HepG2 (cell line): ENCODE results near the gene GADD45A. TPM values are rescaled to one million over a fixed set of nuclear protein-coding genes. Genes with fewer than 3 reads are reported as not detected.

Experiments used
- DMAP1 ChIP-seq: IDR thresholded peaks from 2 replicates; pipeline ENCODE4 v1.6.1; 2016
- ERF ChIP-seq: IDR thresholded peaks from 2 replicates; pipeline ENCODE4 v1.6.1; 2018; ENCODE audit warnings: missing biosample characterization, missing genetic modification reagents
- GLI4 ChIP-seq: sonication (generic); formaldehyde crosslinking; IDR thresholded peaks from 2 replicates; pipeline ENCODE4 v1.5.1; 2020; ENCODE audit warnings: missing genetic modification reagents, mild to moderate bottlenecking, moderate library complexity, borderline replicate concordance
- HDAC1 ChIP-seq: sonication (generic); formaldehyde crosslinking; IDR thresholded peaks from 2 replicates; pipeline ENCODE4 v1.5.1; 2020; ENCODE audit warnings: mild to moderate bottlenecking, missing genetic modification reagents
- HMG20B ChIP-seq: conservative IDR thresholded peaks from 2 replicates; pipeline ENCODE4 v1.6.1; 2016; ENCODE audit warnings: missing genetic modification reagents, missing compliant biosample characterization
- HOXA9 ChIP-seq: sonication (generic); formaldehyde crosslinking; IDR thresholded peaks from 2 replicates; pipeline ENCODE4 v1.8.1; 2022; ENCODE audit warnings: missing genetic modification reagents, mild to moderate bottlenecking, moderate library complexity, borderline replicate concordance
- IRF1 ChIP-seq: sonication (generic); formaldehyde crosslinking; IDR thresholded peaks from 2 replicates; pipeline ENCODE4 v1.4.0; 2020; ENCODE audit warnings: low read depth, mild to moderate bottlenecking, missing genetic modification reagents
- KDM4B ChIP-seq: sonication (generic); formaldehyde crosslinking; IDR thresholded peaks from 2 replicates; pipeline ENCODE4 v1.4.0; 2020; ENCODE audit warnings: missing genetic modification reagents
- MAFK ChIP-seq, 2 experiments: IDR thresholded peaks in 1 of 2; conservative IDR thresholded peaks in 1 of 2; 2 replicates each; pipeline ENCODE4 v1.6.1; 2011; ENCODE audit warnings: improper control_type of control experiment in 2 of 2, low read length in 2 of 2
- MAZ ChIP-seq, 2 experiments: sonication (generic) in 1 of 2; formaldehyde crosslinking in 1 of 2; IDR thresholded peaks; 2 replicates each; pipeline versions ENCODE4 v1.5.0 to v1.6.1; 2012 to 2020; ENCODE audit warnings: low read depth in 2 of 2, mild to moderate bottlenecking in 2 of 2, borderline replicate concordance in 1 of 2, improper control_type of control experiment in 1 of 2, low read length in 1 of 2, missing genetic modification reagents in 1 of 2, moderate library complexity in 1 of 2
- NCOA1 ChIP-seq: sonication (generic); formaldehyde crosslinking; IDR thresholded peaks from 2 replicates; pipeline ENCODE4 v1.9.0; 2021; ENCODE audit warnings: missing genetic modification reagents
- NCOR1 ChIP-seq: fragments of 200-600 bp; sonication (generic); IDR thresholded peaks from 2 replicates; pipeline ENCODE4 v1.7.0; 2017; ENCODE audit warnings: antibody characterized with exemption, low read length, borderline replicate concordance
- SOX6 ChIP-seq, 2 experiments: fragments of 450-650 bp in 1 of 2; sonication (generic) in 1 of 2; formaldehyde crosslinking in 1 of 2; IDR thresholded peaks; 2 replicates each; pipeline versions ENCODE4 v1.4.0 to v1.6.1; 2017 to 2020; ENCODE audit warnings: antibody characterized with exemption in 1 of 2, mild to moderate bottlenecking in 1 of 2, missing genetic modification reagents in 1 of 2
- ZBTB1 ChIP-seq: sonication (generic); formaldehyde crosslinking; IDR thresholded peaks from 2 replicates; pipeline ENCODE4 v1.4.0; 2020; ENCODE audit warnings: missing genetic modification reagents, borderline replicate concordance
- ZBTB21 ChIP-seq: sonication (generic); formaldehyde crosslinking; IDR thresholded peaks from 2 replicates; pipeline ENCODE4 v1.4.0; 2020; ENCODE audit warnings: missing genetic modification reagents
- ZNF12 ChIP-seq: sonication (generic); formaldehyde crosslinking; IDR thresholded peaks from 2 replicates; pipeline ENCODE4 v1.5.0; 2020; ENCODE audit warnings: missing genetic modification reagents
- ZNF121 ChIP-seq: sonication (generic); formaldehyde crosslinking; IDR thresholded peaks from 2 replicates; pipeline ENCODE4 v1.5.0; 2020; ENCODE audit warnings: mild to moderate bottlenecking, missing genetic modification reagents
- ZNF329 ChIP-seq: sonication (generic); formaldehyde crosslinking; IDR thresholded peaks from 2 replicates; pipeline ENCODE4 v1.9.0; 2021; ENCODE audit warnings: low read depth, mild to moderate bottlenecking, missing genetic modification reagents
- ZNF44 ChIP-seq: sonication (generic); formaldehyde crosslinking; IDR thresholded peaks from 2 replicates; pipeline ENCODE4 v1.5.1; 2020; ENCODE audit warnings: mild to moderate bottlenecking, missing genetic modification reagents
- ZNF550 ChIP-seq: sonication (generic); formaldehyde crosslinking; IDR thresholded peaks from 2 replicates; pipeline ENCODE4 v1.4.0; 2020; ENCODE audit warnings: mild to moderate bottlenecking, missing genetic modification reagents, borderline replicate concordance
- ZNF841 ChIP-seq: sonication (generic); formaldehyde crosslinking; IDR thresholded peaks from 2 replicates; pipeline ENCODE4 v1.8.1; 2023; ENCODE audit warnings: missing genetic modification reagents, borderline replicate concordance
- ZNF883 ChIP-seq: sonication (generic); formaldehyde crosslinking; IDR thresholded peaks from 2 replicates; pipeline ENCODE4 v1.5.1; 2020; ENCODE audit warnings: mild to moderate bottlenecking, missing genetic modification reagents; ENCODE audit errors: not compliant biosample characterization
- polyA plus RNA-seq, 8 experiments: library from polyadenylated mRNA; depleted of rRNA in 3 of 8; stranded (reverse) in 7 of 8; unstranded in 1 of 8; fragments of >200 nt; fragmentation: Illumina TruSeq in 4 of 8; extraction: Trizol in 4 of 8; gene quantifications; 2 replicates each; pipeline versions ENCODE4 v1.2.1 to v1.2.3, GENCODE V29; 2011 to 2016; ENCODE audit warnings: low read depth in 4 of 8, missing spikeins in 1 of 8, mixed read lengths in 1 of 8; ENCODE audit not compliant: insufficient read depth in 1 of 8
- total RNA-seq, 5 experiments: library from RNA; depleted of rRNA; stranded (reverse); fragments of >200 nt; fragmentation: Illumina TruSeq; extraction: Trizol; gene quantifications; 2 replicates each; pipeline ENCODE4 v1.2.3, GENCODE V29; 2016; ENCODE audit warnings: low read depth in 1 of 5
- TF ChIP-seq, protein P1 (sequence below): sonication (generic); formaldehyde crosslinking; IDR thresholded peaks from 2 replicates; pipeline ENCODE4 v1.4.0; 2020; ENCODE audit warnings: missing genetic modification reagents

GADD45A gene
- total and polyA plus RNA-seq, 2 of the 13 experiments (the other 11 are each of a cell fraction or from before 2014, with no cell fraction given), result 33.2 to 46.2 TPM

GRCh38 chr1:67686267-67687197, 1.5 kb downstream of the GADD45A start (continued):
- TF ChIP-seq ZNF883 (CRISPR knock-in tag) (peak; percentile 39), GLI4 (no peak), IRF1 (no peak), HMG20B (peak; percentile 51; the same call in 1 of the 2 replicates), ERF (CRISPR knock-in tag) (peak; percentile 63; the same call in 1 of the 2 replicates), MAZ (IDR thresholded peaks at IDR 0.05; ENCODE audit: borderline replicate concordance, low read depth, low read length) (no peak), MAZ (CRISPR knock-in tag; IDR thresholded peaks at IDR 0.05; ENCODE audit: low read depth) (peak; percentile 47; the same call in 1 of the 2 replicates), KDM4B (CRISPR knock-in tag) (no peak), ZNF550 (CRISPR knock-in tag) (no peak), ZNF841 (CRISPR knock-in tag) (no peak), NCOR1 (0 out of 2 replicates have a peak, but pooled peaks have one; percentile 31), ZNF12 (CRISPR knock-in tag) (0 out of 2 replicates have a peak, but pooled peaks have one; percentile 11), ZNF329 (CRISPR knock-in tag) (no peak; the same call in 1 of the 2 replicates), ZNF44 (CRISPR knock-in tag) (no peak), MAFK (conservative IDR thresholded peaks at IDR 0.05 in 1 of 2, IDR thresholded peaks at IDR 0.05 in 1 of 2; ENCODE audit: low read length in 2 of 2) (peak in 1 of 2 experiments; percentile 24; a peak in 2 of 4 replicates), ZNF121 (CRISPR knock-in tag) (peak; percentile 62), SOX6 (IDR thresholded peaks at IDR 0.05) (no peak), SOX6 (CRISPR knock-in tag; IDR thresholded peaks at IDR 0.05) (peak; percentile 73), DMAP1 (CRISPR knock-in tag) (peak; percentile 62; the same call in 1 of the 2 replicates), HDAC1 (peak; percentile 37; the same call in 1 of the 2 replicates), NCOA1 (CRISPR knock-in tag) (0 out of 2 replicates have a peak, but pooled peaks have one; percentile 14), ZBTB21 (CRISPR knock-in tag) (0 out of 2 replicates have a peak, but pooled peaks have one; percentile 19), HOXA9 (CRISPR knock-in tag) (no peak), ZBTB1 (CRISPR knock-in tag) (no peak)
- TF ChIP-seq, protein P1, sequence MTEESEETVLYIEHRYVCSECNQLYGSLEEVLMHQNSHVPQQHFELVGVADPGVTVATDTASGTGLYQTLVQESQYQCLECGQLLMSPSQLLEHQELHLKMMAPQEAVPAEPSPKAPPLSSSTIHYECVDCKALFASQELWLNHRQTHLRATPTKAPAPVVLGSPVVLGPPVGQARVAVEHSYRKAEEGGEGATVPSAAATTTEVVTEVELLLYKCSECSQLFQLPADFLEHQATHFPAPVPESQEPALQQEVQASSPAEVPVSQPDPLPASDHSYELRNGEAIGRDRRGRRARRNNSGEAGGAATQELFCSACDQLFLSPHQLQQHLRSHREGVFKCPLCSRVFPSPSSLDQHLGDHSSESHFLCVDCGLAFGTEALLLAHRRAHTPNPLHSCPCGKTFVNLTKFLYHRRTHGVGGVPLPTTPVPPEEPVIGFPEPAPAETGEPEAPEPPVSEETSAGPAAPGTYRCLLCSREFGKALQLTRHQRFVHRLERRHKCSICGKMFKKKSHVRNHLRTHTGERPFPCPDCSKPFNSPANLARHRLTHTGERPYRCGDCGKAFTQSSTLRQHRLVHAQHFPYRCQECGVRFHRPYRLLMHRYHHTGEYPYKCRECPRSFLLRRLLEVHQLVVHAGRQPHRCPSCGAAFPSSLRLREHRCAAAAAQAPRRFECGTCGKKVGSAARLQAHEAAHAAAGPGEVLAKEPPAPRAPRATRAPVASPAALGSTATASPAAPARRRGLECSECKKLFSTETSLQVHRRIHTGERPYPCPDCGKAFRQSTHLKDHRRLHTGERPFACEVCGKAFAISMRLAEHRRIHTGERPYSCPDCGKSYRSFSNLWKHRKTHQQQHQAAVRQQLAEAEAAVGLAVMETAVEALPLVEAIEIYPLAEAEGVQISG (CRISPR knock-in tag), result peak; percentile 36
